GM18511 (cell line): ENCODE measurements around the gene VANGL2.

Experiments used
- ATAC-seq: cut with Tn5 transposase; IDR thresholded peaks from one replicate; pipeline ENCODE4 v1.9.1; 2021; ENCODE audit warnings: mild to moderate bottlenecking, moderate library complexity; ENCODE audit not compliant: unreplicated experiment

Gene VANGL2

GRCh38 chr1:160454371-160455152 lies 54.2 kb downstream of the VANGL2 start:
- ATAC-seq = no peak

GRCh38 chr1:160455153-160455517 lies 54.8 kb downstream of the VANGL2 start:
- ATAC-seq = no peak

- ATAC-seq = no peak
Measured at GRCh38 chr1:160459056-160459455, 58.7 kb downstream of the VANGL2 start.

GRCh38 chr1:160459687-160460086 lies 59.3 kb downstream of the VANGL2 start:
- no peak for ATAC-seq

- ATAC-seq = no peak
Measured at GRCh38 chr1:160460214-160460642, 59.9 kb downstream of the VANGL2 start.

- ATAC-seq = no peak
Measured at GRCh38 chr1:160460683-160461287, 60.4 kb downstream of the VANGL2 start.

- no peak for ATAC-seq
Measured at GRCh38 chr1:160465123-160465522, 64.8 kb downstream of the VANGL2 start.

GRCh38 chr1:160466961-160467360 lies 66.6 kb downstream of the VANGL2 start:
- ATAC-seq = no peak

- no peak for ATAC-seq
Measured at GRCh38 chr1:160467576-160467975, 67.2 kb downstream of the VANGL2 start.

GRCh38 chr1:160471253-160471652 lies 70.9 kb downstream of the VANGL2 start:
- no peak for ATAC-seq

GRCh38 chr1:160472112-160472511 lies 71.7 kb downstream of the VANGL2 start:
- no peak for ATAC-seq

GRCh38 chr1:160474392-160475242 lies 74.3 kb downstream of the VANGL2 start:
- no peak for ATAC-seq
